ENCODE measurements around the gene MYO5B. TPM values are rescaled to one million over a fixed set of nuclear protein-coding genes. Genes with fewer than 3 reads are reported as not detected.

The MYO5B gene
- total and polyA plus RNA-seq, 4 donors, result 0.92 to 20.3 (median 2.9) TPM

DNA sequence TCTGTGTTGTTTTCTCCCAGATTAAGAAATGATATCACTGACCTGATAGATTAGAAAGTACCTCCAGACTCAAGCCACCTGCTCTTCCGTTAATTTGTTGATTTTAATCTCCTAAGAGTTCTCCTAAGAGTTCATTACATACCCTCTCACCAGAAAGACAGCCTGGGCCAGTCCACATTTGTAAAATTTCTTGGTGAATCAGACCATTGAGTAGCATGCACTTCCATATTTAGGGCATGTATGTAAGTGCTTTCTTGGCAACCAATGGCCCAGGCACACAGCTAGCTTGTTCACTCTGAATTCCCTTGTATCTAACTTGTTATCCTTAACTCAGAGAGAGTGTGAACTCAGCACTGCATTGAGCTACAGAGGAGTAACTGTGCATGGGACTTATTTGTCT, 223.5 kb downstream of the MYO5B start:
- WGBS, 2 donors, result 87 to 92% methylated on average over 1 of the region's 1 CpG
- H3K9me3 ChIP-seq (ENCODE audit: control insufficient read depth, low read length), result no peaks in the 10 kb centered on the region
- intact Hi-C loops (cut with DNase I), result no loop called here
- DNase-seq (no peak), ATAC-seq (ENCODE audit: low FRiP score) (no peak)
- no peak overlapping the region for H3K27ac ChIP-seq (ENCODE audit: low read depth in 1 of 2, low read length in 2 of 2)
- H3K4me1 ChIP-seq (ENCODE audit: control insufficient read depth in 1 of 2, insufficient read depth in 2 of 2, low read length in 2 of 2), result no peaks in the 10 kb centered on the region
- no peaks in the 10 kb centered on the region for H3K27me3 ChIP-seq (ENCODE audit: control insufficient read depth in 1 of 2, insufficient read depth in 2 of 2, low read length in 1 of 2)
- no peaks in the 10 kb centered on the region for H3K36me3 ChIP-seq (ENCODE audit: control insufficient read depth in 1 of 2, insufficient read depth in 2 of 2, low read length in 1 of 2)
- no peak overlapping the region for H3K4me3 ChIP-seq (ENCODE audit: low read length in 2 of 2)

DNA sequence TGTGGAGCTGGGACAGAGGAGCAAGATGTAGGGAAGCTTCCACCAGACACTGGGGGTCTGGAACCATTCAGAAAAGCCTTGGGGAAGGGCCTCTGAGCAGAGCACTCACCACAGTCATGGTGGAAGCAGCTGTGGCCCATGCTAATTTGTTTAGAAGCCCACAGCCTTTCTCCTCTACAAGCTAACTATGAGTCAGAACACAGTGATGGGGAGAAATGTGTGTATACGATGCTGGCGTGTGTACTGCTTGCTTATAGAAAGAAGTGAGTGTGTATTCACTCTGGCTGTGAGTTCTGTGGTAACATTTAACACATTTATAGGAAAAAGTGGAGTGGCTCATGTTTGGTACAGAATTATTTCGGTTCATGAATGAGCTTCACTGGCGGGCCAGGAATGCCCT, 224.6 kb downstream of the MYO5B start:
- no peaks in the 10 kb centered on the region for H3K4me1 ChIP-seq (ENCODE audit: control insufficient read depth in 1 of 2, insufficient read depth in 2 of 2, low read length in 2 of 2)
- no peak overlapping the region for H3K4me3 ChIP-seq (ENCODE audit: low read length in 2 of 2)
- ATAC-seq (ENCODE audit: low FRiP score) (no peak), DNase-seq (no peak)
- 95 to 98% methylated on average over 4 of the region's 4 CpGs for WGBS, 2 donors
- intact Hi-C loops (cut with DNase I), result no loop called here
- H3K36me3 ChIP-seq (ENCODE audit: control insufficient read depth in 1 of 2, insufficient read depth in 2 of 2, low read length in 1 of 2), result no peaks in the 10 kb centered on the region
- no peaks in the 10 kb centered on the region for H3K27me3 ChIP-seq (ENCODE audit: control insufficient read depth in 1 of 2, insufficient read depth in 2 of 2, low read length in 1 of 2)
- H3K9me3 ChIP-seq (ENCODE audit: control insufficient read depth, low read length), result no peaks in the 10 kb centered on the region
- no peak overlapping the region for H3K27ac ChIP-seq (ENCODE audit: low read depth in 1 of 2, low read length in 2 of 2)

DNA sequence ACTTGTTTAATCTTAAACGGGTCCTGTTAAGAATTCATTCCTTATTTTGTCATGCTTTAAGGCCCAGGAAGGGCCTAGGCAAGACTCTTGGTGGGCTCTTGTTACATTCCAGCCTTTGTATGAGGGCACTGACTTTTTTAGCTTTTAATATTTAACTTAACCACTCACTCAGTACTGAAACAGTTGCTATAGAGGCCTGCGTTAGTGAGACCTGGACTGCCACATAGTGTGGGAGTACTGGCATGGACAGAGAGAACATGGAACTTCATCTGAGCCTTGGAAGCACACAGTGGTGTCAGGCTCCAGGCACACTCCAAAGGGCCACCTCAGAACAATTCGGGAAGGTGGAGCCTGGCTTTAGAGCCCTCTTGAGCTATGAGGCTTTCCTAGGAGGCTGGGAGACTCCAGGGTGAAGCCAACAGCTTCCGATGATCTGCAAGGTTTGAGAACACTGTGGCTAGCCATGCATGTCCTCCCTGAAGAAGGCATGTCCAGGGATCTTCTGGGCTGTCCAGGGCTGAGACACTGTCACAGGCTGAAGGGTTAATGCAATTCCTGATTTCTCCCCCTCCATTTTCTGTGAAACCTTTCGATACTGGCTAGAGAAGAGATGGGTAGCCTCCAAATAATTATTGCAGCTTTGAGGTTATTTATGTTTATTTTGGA, 226.2 kb downstream of the MYO5B start:
- DNase-seq, result no peak
- 79 to 80% methylated on average over 5 of the region's 5 CpGs for WGBS, 2 donors
- no peaks in the 10 kb centered on the region for H3K36me3 ChIP-seq (ENCODE audit: control insufficient read depth in 1 of 2, insufficient read depth in 2 of 2, low read length in 1 of 2)
- intact Hi-C loops (cut with DNase I), result no loop called here
- ATAC-seq (ENCODE audit: low FRiP score), result no peak
- H3K4me1 ChIP-seq (ENCODE audit: control insufficient read depth in 1 of 2, insufficient read depth in 2 of 2, low read length in 2 of 2), result no peaks in the 10 kb centered on the region
- no peaks in the 10 kb centered on the region for H3K9me3 ChIP-seq (ENCODE audit: control insufficient read depth, low read length)
- H3K4me3 ChIP-seq (ENCODE audit: low read length in 2 of 2), result no peak overlapping the region
- H3K27ac ChIP-seq (ENCODE audit: low read depth in 1 of 2, low read length in 2 of 2), result no peak overlapping the region
- H3K27me3 ChIP-seq (ENCODE audit: control insufficient read depth in 1 of 2, insufficient read depth in 2 of 2, low read length in 1 of 2), result no peaks in the 10 kb centered on the region

DNA sequence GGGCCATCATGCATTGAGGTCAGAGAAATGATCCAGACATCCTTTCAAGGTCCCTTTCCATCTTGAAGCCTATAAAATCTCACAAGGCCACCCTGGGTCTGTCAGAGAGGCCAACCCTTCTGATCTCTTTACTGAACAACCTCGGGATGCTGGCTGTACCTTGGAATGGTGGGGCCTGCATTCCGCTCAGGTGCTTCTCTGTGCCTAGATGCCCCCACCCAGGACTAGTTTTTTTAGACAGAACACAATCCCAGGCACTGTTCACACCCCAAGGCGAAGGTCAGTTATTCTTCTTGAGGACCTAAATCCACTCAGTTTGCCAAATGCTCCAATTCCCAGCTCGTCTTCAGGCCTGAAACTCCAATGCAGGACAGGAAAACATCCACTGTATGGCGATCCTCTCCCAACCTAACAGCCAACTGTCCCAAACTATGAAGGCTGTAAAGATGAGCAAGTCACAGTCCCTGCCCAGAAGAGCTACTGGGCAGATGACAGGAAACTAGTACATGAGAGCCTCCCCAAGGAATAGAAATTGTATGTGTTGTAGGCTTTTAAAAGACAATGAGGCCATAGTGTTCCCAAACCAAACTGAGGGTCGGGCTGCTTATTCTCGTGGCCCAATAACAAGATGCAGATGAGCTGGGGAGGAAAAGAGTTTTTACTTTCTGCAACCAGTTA, 227.2 kb downstream of the MYO5B start:
- no peak for DNase-seq
- ATAC-seq (ENCODE audit: low FRiP score), result no peak
- 88 to 92% methylated on average over 7 of the region's 7 CpGs for WGBS, 2 donors
- Histone ChIP-seq H3K9me3 (ENCODE audit: control insufficient read depth, low read length) (no peaks in the 10 kb centered on the region), H3K27me3 (ENCODE audit: control insufficient read depth in 1 of 2, insufficient read depth in 2 of 2, low read length in 1 of 2) (no peaks in the 10 kb centered on the region), H3K4me3 (ENCODE audit: low read length in 2 of 2) (no peak overlapping the region), H3K27ac (ENCODE audit: low read depth in 1 of 2, low read length in 2 of 2) (no peak overlapping the region), H3K4me1 (ENCODE audit: control insufficient read depth in 1 of 2, insufficient read depth in 2 of 2, low read length in 2 of 2) (no peaks in the 10 kb centered on the region), H3K36me3 (ENCODE audit: control insufficient read depth in 1 of 2, insufficient read depth in 2 of 2, low read length in 1 of 2) (no peaks in the 10 kb centered on the region)
- intact Hi-C loops (cut with DNase I), result no loop called here

DNA sequence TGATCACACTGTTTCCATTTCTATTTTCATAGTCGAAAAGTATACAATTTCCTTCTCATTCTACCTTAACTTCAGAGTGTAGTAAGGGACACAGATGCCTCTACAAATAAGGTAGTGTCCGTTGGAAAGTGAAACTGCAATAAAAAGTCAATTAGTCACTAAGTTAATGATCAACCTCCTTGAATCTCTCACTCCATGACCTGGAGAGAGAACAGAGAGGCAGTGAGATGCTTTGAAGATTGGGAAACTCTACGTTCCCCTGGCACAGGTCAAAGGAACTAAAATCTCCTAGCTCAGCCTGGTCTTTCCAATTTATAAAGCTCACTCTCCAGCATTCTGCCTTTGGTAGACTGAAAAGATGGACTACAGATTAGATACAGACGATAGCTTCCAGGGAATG, 227.8 kb downstream of the MYO5B start:
- H3K4me1 ChIP-seq (ENCODE audit: control insufficient read depth in 1 of 2, insufficient read depth in 2 of 2, low read length in 2 of 2), result no peaks in the 10 kb centered on the region
- no peaks in the 10 kb centered on the region for H3K27me3 ChIP-seq (ENCODE audit: control insufficient read depth in 1 of 2, insufficient read depth in 2 of 2, low read length in 1 of 2)
- no peaks in the 10 kb centered on the region for H3K36me3 ChIP-seq (ENCODE audit: control insufficient read depth in 1 of 2, insufficient read depth in 2 of 2, low read length in 1 of 2)
- no peak overlapping the region for H3K27ac ChIP-seq (ENCODE audit: low read depth in 1 of 2, low read length in 2 of 2)
- no peak for ATAC-seq (ENCODE audit: low FRiP score)
- WGBS, 2 donors, result 65 to 71% methylated on average over 4 of the region's 4 CpGs
- intact Hi-C loops (cut with DNase I), result no loop called here
- DNase-seq, result no peak
- no peak overlapping the region for H3K4me3 ChIP-seq (ENCODE audit: low read length in 2 of 2)
- H3K9me3 ChIP-seq (ENCODE audit: control insufficient read depth, low read length), result no peaks in the 10 kb centered on the region

DNA sequence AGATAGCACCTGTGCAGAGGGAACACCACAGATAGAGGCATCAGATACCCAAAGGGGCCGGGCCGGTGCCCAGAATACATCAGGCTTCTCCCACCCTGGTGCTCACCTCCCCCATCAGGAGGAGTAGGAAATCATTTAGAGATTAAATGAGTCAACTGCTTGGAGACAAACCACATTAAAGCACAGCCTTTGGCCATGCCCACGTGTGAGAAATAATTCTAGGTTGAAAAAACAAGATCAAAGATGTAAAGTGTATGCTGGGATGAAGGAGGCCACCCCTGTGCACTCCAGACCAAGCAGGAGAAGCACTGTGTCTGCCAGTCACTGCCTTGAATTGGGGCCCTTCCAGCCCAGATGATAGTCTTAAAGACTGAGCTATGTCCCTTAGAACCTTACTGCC, 228.9 kb downstream of the MYO5B start:
- DNase-seq, result no peak
- no peaks in the 10 kb centered on the region for H3K36me3 ChIP-seq (ENCODE audit: control insufficient read depth in 1 of 2, insufficient read depth in 2 of 2, low read length in 1 of 2)
- H3K4me3 ChIP-seq (ENCODE audit: low read length in 2 of 2), result no peak overlapping the region
- H3K27ac ChIP-seq (ENCODE audit: low read depth in 1 of 2, low read length in 2 of 2), result no peak overlapping the region
- no peak for ATAC-seq (ENCODE audit: low FRiP score)
- no peaks in the 10 kb centered on the region for H3K4me1 ChIP-seq (ENCODE audit: control insufficient read depth in 1 of 2, insufficient read depth in 2 of 2, low read length in 2 of 2)
- no peaks in the 10 kb centered on the region for H3K9me3 ChIP-seq (ENCODE audit: control insufficient read depth, low read length)
- intact Hi-C loops (cut with DNase I), result no loop called here
- H3K27me3 ChIP-seq (ENCODE audit: control insufficient read depth in 1 of 2, insufficient read depth in 2 of 2, low read length in 1 of 2), result no peaks in the 10 kb centered on the region
- WGBS, 2 donors, result 78 to 84% methylated on average over 3 of the region's 3 CpGs

DNA sequence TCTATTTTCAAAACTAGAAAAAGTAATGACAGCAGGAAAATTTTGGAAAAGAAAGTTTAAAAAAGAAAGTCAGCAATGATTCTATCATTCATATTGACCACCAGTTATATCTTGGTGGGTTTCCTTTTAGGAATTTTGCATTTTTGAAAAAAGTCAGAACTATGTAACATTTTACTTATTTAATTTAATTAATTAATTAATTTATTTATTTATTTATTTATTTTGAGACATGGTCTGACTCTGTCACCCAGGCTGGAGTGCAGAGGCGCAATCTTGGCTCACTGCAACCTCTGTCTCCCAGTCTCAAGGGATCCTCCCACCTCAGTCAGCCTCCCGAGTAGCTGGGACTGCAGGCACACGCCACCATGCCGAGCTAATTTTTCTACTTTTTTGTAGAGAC, 231.7 kb downstream of the MYO5B start:
- Histone ChIP-seq H3K36me3 (ENCODE audit: control insufficient read depth in 1 of 2, insufficient read depth in 2 of 2, low read length in 1 of 2) (no peaks in the 10 kb centered on the region), H3K27me3 (ENCODE audit: control insufficient read depth in 1 of 2, insufficient read depth in 2 of 2, low read length in 1 of 2) (no peaks in the 10 kb centered on the region), H3K27ac (ENCODE audit: low read depth in 1 of 2, low read length in 2 of 2) (no peak overlapping the region), H3K4me1 (ENCODE audit: control insufficient read depth in 1 of 2, insufficient read depth in 2 of 2, low read length in 2 of 2) (no peaks in the 10 kb centered on the region), H3K4me3 (ENCODE audit: low read length in 2 of 2) (no peak overlapping the region), H3K9me3 (ENCODE audit: control insufficient read depth, low read length) (no peaks in the 10 kb centered on the region)
- intact Hi-C loops (cut with DNase I), result no loop called here
- DNase-seq (no peak), ATAC-seq (ENCODE audit: low FRiP score) (no peak)
- WGBS, 2 donors, result 97 to 98% methylated on average over 4 of the region's 4 CpGs

DNA sequence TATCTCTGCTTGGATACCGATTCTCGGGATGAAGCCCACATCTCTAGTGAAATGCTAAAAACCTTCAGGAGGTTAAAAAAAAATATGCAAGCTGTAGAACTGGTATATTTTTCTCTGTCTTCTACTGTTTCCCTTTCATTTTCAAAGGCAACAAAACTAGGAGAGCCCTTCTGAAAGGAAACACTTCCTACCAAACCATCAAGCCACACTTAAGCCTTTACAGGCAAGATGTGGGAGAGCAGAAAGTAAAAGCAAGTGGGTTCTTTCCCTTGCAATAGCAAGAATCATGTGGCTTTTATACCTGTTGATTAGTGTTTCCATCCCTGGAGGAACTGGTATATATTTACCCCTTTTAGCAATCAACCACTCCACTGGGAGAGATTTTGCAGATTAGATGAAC, 233.7 kb downstream of the MYO5B start:
- no peaks in the 10 kb centered on the region for H3K27me3 ChIP-seq (ENCODE audit: control insufficient read depth in 1 of 2, insufficient read depth in 2 of 2, low read length in 1 of 2)
- ATAC-seq (ENCODE audit: low FRiP score) (no peak), DNase-seq (no peak)
- no peaks in the 10 kb centered on the region for H3K4me1 ChIP-seq (ENCODE audit: control insufficient read depth in 1 of 2, insufficient read depth in 2 of 2, low read length in 2 of 2)
- 48 to 72% methylated on average over 2 of the region's 2 CpGs for WGBS, 2 donors
- no peak overlapping the region for H3K4me3 ChIP-seq (ENCODE audit: low read length in 2 of 2)
- no peaks in the 10 kb centered on the region for H3K9me3 ChIP-seq (ENCODE audit: control insufficient read depth, low read length)
- no peak overlapping the region for H3K27ac ChIP-seq (ENCODE audit: low read depth in 1 of 2, low read length in 2 of 2)
- H3K36me3 ChIP-seq (ENCODE audit: control insufficient read depth in 1 of 2, insufficient read depth in 2 of 2, low read length in 1 of 2), result no peaks in the 10 kb centered on the region
- intact Hi-C loops (cut with DNase I), result no loop called here

DNA sequence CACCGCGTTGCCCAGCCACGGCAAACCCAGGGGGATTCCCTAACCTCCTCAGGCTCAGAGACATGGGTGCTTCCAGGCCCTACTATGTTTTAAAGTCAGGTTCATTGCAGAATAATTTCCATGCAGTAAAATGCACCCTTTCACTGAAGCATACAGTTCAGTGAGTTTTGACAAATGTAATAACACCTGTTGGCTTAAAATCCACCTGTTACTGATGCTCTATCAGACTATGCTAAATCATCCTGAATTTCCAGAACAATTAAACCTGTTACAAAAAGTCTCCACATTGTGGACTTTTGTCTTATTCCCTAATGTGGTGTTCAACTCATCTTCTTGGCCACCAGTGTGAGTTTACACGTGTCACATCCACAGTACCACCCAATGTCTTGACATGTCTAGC, 234.6 kb downstream of the MYO5B start:
- Histone ChIP-seq H3K4me3 (ENCODE audit: low read length in 2 of 2) (no peak overlapping the region), H3K27me3 (ENCODE audit: control insufficient read depth in 1 of 2, insufficient read depth in 2 of 2, low read length in 1 of 2) (no peaks in the 10 kb centered on the region), H3K36me3 (ENCODE audit: control insufficient read depth in 1 of 2, insufficient read depth in 2 of 2, low read length in 1 of 2) (no peaks in the 10 kb centered on the region), H3K4me1 (ENCODE audit: control insufficient read depth in 1 of 2, insufficient read depth in 2 of 2, low read length in 2 of 2) (no peaks in the 10 kb centered on the region), H3K9me3 (ENCODE audit: control insufficient read depth, low read length) (no peaks in the 10 kb centered on the region), H3K27ac (ENCODE audit: low read depth in 1 of 2, low read length in 2 of 2) (no peak overlapping the region)
- DNase-seq (no peak), ATAC-seq (ENCODE audit: low FRiP score) (no peak)
- intact Hi-C loops (cut with DNase I), result no loop called here
- WGBS, 2 donors, result 81 to 86% methylated on average over 4 of the region's 4 CpGs
